Ascending aorta (tissue), 2 donors: ENCODE data around the gene AKT1S1. TPM values are rescaled to one million over a fixed set of nuclear protein-coding genes. Genes with fewer than 3 reads are reported as not detected.

Source experiments
- DNase-seq, 2 donors: peaks; one replicate each; pipeline ENCODE4 v3.0.0-alpha.2; 2019; ENCODE audit warnings: low spot score in 2 of 2
- H3K27ac ChIP-seq, 2 donors: fragments of 200-600 bp; sonication (generic); one replicate each; pipeline ENCODE4 v1.5.1; 2016 to 2017; ENCODE audit warnings: mild to moderate bottlenecking in 1 of 2
- H3K27me3 ChIP-seq: fragments of 200-600 bp; sonication (generic); one replicate; pipeline ENCODE4 v1.5.1; 2017
- H3K36me3 ChIP-seq, 2 donors: fragments of 200-600 bp; sonication (generic); one replicate each; pipeline ENCODE4 v1.5.1; 2016
- H3K4me1 ChIP-seq, 2 donors: fragments of 200-600 bp; sonication (generic); one replicate each; pipeline ENCODE4 v1.5.1; 2016 to 2017; ENCODE audit warnings: mild to moderate bottlenecking in 1 of 2
- H3K4me3 ChIP-seq, 2 donors: fragments of 200-600 bp; sonication (generic); one replicate each; pipeline ENCODE4 v1.5.1; 2016 to 2017; ENCODE audit warnings: mild to moderate bottlenecking in 1 of 2
- H3K9me3 ChIP-seq, 2 donors: fragments of 200-600 bp; sonication (generic); one replicate each; pipeline ENCODE4 v1.5.1; 2016
- intact Hi-C: fragments of 100-400 bp; cut with DNase I; formaldehyde crosslinking; loops from one replicate; pipeline ENCODE4 v1.15.1; 2023
- total RNA-seq: library from RNA; depleted of rRNA; stranded (reverse); fragments of >200 nt; gene quantifications from one replicate; pipeline ENCODE4 v1.1.0, GENCODE V29; 2016
- TF ChIP-seq, protein P1 (sequence below), 3 experiments: fragments of 200-600 bp in 2 of 3; fragments of 450-650 bp in 1 of 3; sonication (generic) in 2 of 3; IDR thresholded peaks; one replicate each; pipeline ENCODE4 v1.5.1; 2016 to 2019; ENCODE audit warnings: antibody characterized with exemption in 3 of 3, mild to moderate bottlenecking in 1 of 3, moderate library complexity in 1 of 3

The AKT1S1 gene
- total RNA-seq, 1 donor from 2014 or later, result 12.8 TPM

GRCh38 chr19:49840736-49841249, 36.4 kb downstream of the AKT1S1 start:
- TF ChIP-seq, protein P1, sequence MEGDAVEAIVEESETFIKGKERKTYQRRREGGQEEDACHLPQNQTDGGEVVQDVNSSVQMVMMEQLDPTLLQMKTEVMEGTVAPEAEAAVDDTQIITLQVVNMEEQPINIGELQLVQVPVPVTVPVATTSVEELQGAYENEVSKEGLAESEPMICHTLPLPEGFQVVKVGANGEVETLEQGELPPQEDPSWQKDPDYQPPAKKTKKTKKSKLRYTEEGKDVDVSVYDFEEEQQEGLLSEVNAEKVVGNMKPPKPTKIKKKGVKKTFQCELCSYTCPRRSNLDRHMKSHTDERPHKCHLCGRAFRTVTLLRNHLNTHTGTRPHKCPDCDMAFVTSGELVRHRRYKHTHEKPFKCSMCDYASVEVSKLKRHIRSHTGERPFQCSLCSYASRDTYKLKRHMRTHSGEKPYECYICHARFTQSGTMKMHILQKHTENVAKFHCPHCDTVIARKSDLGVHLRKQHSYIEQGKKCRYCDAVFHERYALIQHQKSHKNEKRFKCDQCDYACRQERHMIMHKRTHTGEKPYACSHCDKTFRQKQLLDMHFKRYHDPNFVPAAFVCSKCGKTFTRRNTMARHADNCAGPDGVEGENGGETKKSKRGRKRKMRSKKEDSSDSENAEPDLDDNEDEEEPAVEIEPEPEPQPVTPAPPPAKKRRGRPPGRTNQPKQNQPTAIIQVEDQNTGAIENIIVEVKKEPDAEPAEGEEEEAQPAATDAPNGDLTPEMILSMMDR (IDR thresholded peaks at IDR 0.05), result no peak
- no peak for DNase-seq
- intact Hi-C loops, result no loop called here
- no peak overlapping the region for H3K27ac ChIP-seq
- H3K4me1 ChIP-seq, result no peaks in the 10 kb centered on the region
- no peak overlapping the region for H3K4me3 ChIP-seq
- peaks cover 18 to 47% of the 10 kb centered on the region in 2 donors for H3K36me3 ChIP-seq
- H3K9me3 ChIP-seq, result no peaks in the 10 kb centered on the region
- no peaks in the 10 kb centered on the region for H3K27me3 ChIP-seq

DNA sequence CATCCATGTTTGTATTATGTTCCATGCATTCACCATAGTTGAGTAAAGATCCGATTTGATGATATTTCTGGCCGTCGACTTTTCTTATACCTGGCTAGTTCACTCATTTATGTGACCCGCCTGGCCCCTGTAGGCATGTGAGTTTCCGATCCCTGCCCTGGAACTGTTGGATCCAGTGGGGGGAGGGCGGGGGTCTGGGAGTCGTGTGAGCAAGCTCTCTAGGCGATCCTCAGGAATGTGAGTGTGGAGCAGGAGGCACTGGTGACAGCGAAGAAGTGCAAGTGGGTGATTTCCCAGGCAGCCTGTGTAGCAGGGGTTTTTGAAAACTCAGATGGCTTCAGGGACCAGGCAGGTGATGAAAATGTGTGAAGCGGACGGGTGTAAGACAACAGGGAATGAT, 36.8 kb downstream of the AKT1S1 start:
- Histone ChIP-seq H3K4me3 (no peak overlapping the region), H3K36me3 (peaks cover 23 to 51% of the 10 kb centered on the region in 2 donors), H3K9me3 (no peaks in the 10 kb centered on the region), H3K4me1 (no peaks in the 10 kb centered on the region), H3K27ac (no peak overlapping the region), H3K27me3 (no peaks in the 10 kb centered on the region)
- intact Hi-C loops, result no loop called here
- no peak for DNase-seq
- TF ChIP-seq, protein P1 (IDR thresholded peaks at IDR 0.05), result no peak

DNA sequence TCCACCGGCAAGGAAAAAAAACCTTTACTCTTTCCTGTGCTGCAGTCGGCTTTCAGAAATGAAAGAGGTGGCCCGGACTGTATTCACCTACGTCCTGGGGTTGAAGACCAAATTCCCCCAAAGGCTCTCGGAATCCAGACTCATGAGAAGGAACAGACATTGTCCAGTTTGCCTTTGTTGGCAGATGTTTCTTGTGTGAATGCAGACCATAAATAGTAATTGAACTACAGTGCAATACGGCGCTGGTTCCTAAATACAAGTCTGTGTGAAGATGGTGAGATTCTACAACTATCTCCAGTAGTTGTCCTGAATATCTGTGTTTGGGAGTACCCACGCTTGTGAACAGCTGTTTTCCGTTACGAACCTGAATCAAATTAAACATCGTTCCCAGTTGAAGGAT, 37.4 kb downstream of the AKT1S1 start:
- Histone ChIP-seq H3K9me3 (no peaks in the 10 kb centered on the region), H3K4me3 (no peak overlapping the region), H3K4me1 (no peaks in the 10 kb centered on the region), H3K27me3 (no peaks in the 10 kb centered on the region), H3K27ac (no peak overlapping the region), H3K36me3 (peaks cover 28 to 57% of the 10 kb centered on the region in 2 donors)
- no peak for DNase-seq
- intact Hi-C loops, result no loop called here
- TF ChIP-seq, protein P1 (IDR thresholded peaks at IDR 0.05), result no peak

DNA sequence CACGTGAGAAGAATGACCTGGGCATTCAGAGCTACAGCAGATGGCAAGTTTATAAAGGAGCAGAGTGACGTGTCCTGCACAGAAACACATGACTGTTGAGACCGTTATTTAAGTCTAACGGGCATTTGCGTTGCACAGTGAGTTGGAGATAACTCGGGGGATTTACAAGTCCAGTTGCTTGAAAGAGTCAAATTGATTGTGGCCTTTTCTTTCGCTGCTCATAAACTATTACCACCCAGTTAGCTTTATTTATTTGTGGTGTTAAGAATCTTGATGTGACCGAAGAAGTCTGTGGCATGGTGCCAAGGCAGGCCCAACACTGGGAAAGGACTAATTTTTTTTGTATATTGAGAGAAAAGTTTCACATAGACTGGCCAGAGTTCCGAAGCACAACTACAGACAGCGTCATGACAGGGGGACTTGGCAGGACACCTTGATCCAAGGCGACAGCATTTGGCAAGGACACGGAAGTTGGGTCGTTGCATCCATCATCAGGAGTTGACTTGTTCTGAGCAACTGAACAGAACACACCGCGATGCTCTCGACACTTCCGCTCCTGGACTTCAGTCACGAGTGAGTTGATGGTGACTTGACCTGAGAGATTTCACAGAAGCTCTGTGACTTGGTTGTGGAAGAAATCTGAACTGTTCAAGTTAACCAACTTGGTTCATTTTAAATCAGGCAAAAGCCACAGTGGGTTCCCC, 38.1 kb downstream of the AKT1S1 start:
- H3K27me3 ChIP-seq, result no peaks in the 10 kb centered on the region
- TF ChIP-seq, protein P1 (IDR thresholded peaks at IDR 0.05), result no peak
- H3K4me3 ChIP-seq, result no peak overlapping the region
- no peaks in the 10 kb centered on the region for H3K4me1 ChIP-seq
- no peak for DNase-seq
- peaks cover 35 to 64% of the 10 kb centered on the region in 2 donors for H3K36me3 ChIP-seq
- intact Hi-C loops, result no loop called here
- no peak overlapping the region for H3K27ac ChIP-seq
- H3K9me3 ChIP-seq, result no peaks in the 10 kb centered on the region

GRCh38 chr19:49837425-49837824, 39.7 kb downstream of the AKT1S1 start:
- intact Hi-C loops, result no loop called here
- Histone ChIP-seq H3K4me3 (no peak overlapping the region), H3K27ac (no peak overlapping the region), H3K4me1 (no peaks in the 10 kb centered on the region), H3K9me3 (no peaks in the 10 kb centered on the region), H3K36me3 (peaks cover 50 to 79% of the 10 kb centered on the region in 2 donors), H3K27me3 (no peaks in the 10 kb centered on the region)
- TF ChIP-seq, protein P1 (IDR thresholded peaks at IDR 0.05), result no peak
- no peak for DNase-seq
